Liver (tissue), 9 donors: ENCODE data around the gene SBF2. TPM values are rescaled to one million over a fixed set of nuclear protein-coding genes. Genes with fewer than 3 reads are reported as not detected.

Source experiments
- DNase-seq: peaks from one replicate; pipeline ENCODE4 v3.0.0-alpha.2; 2017; ENCODE audit warnings: low spot score
- H3K27ac ChIP-seq, 2 donors: one replicate each; pipeline ENCODE4 v1.7.0; 2013; ENCODE audit warnings: inconsistent platforms in 2 of 2, low read length in 2 of 2, control low read depth in 1 of 2, low read depth in 1 of 2, mild to moderate bottlenecking in 1 of 2
- H3K27me3 ChIP-seq, 4 donors: one replicate each; pipeline versions ENCODE4 v1.6.1 to v1.7.0; 2013; ENCODE audit warnings: low read length in 3 of 4, inconsistent platforms in 1 of 4, mild to moderate bottlenecking in 1 of 4, moderate library complexity in 1 of 4; ENCODE audit not compliant: control insufficient read depth in 4 of 4, insufficient read depth in 4 of 4
- H3K36me3 ChIP-seq, 4 donors: one replicate each; pipeline versions ENCODE4 v1.6.1 to v1.7.0; 2013; ENCODE audit warnings: low read length in 3 of 4, mild to moderate bottlenecking in 3 of 4, low read depth in 1 of 4, moderate library complexity in 1 of 4; ENCODE audit not compliant: control insufficient read depth in 4 of 4, insufficient read depth in 3 of 4
- H3K4me1 ChIP-seq, 4 donors: one replicate each; pipeline versions ENCODE4 v1.6.1 to v1.7.0; 2013; ENCODE audit warnings: low read length in 3 of 4, mild to moderate bottlenecking in 3 of 4, moderate library complexity in 1 of 4; ENCODE audit not compliant: control insufficient read depth in 4 of 4, insufficient read depth in 4 of 4
- H3K4me3 ChIP-seq, 3 donors: one replicate each; pipeline versions ENCODE4 v1.6.1 to v1.7.0; 2013; ENCODE audit warnings: low read length in 3 of 3, control low read depth in 1 of 3, low read depth in 1 of 3, mild to moderate bottlenecking in 1 of 3
- H3K9ac ChIP-seq, 2 donors: one replicate each; pipeline ENCODE4 v1.7.0; 2013; ENCODE audit warnings: low read length in 2 of 2, mild to moderate bottlenecking in 2 of 2, moderate library complexity in 2 of 2, control low read depth in 1 of 2, low read depth in 1 of 2
- H3K9me3 ChIP-seq, 4 donors: one replicate each; pipeline versions ENCODE4 v1.6.1 to v1.7.0; 2013; ENCODE audit warnings: low read length in 3 of 4; ENCODE audit not compliant: control insufficient read depth in 4 of 4
- ATF3 ChIP-seq: IDR thresholded peaks from 2 replicates; pipeline ENCODE4 v1.6.1; 2016; ENCODE audit warnings: antibody characterized with exemption
- CTCF ChIP-seq: fragments of 150-350 bp; IDR thresholded peaks from 2 replicates; pipeline ENCODE4 v1.5.1; 2017; ENCODE audit warnings: improper control_type of control experiment, low read depth, low read length; ENCODE audit not compliant: missing input control
- EGR1 ChIP-seq, 2 donors: IDR thresholded peaks; 2 replicates each; pipeline ENCODE4 v1.6.1; 2016 to 2018; ENCODE audit warnings: antibody characterized with exemption in 2 of 2, low read depth in 2 of 2
- FOXA1 ChIP-seq: IDR thresholded peaks from 2 replicates; pipeline ENCODE4 v1.6.1; 2016; ENCODE audit warnings: antibody characterized with exemption
- FOXA2 ChIP-seq: IDR thresholded peaks from 2 replicates; pipeline ENCODE4 v1.6.1; 2016; ENCODE audit warnings: antibody characterized with exemption
- GABPA ChIP-seq, 2 donors: IDR thresholded peaks in 1 of 2; conservative IDR thresholded peaks in 1 of 2; 2 replicates each; pipeline ENCODE4 v1.6.1; 2016; ENCODE audit warnings: antibody characterized with exemption in 2 of 2, mild to moderate bottlenecking in 1 of 2, moderate library complexity in 1 of 2
- HNF4A ChIP-seq, 2 donors: conservative IDR thresholded peaks; 2 replicates each; pipeline ENCODE4 v1.6.1; 2016; ENCODE audit warnings: antibody characterized with exemption in 2 of 2, mild to moderate bottlenecking in 2 of 2
- HNF4G ChIP-seq: IDR thresholded peaks from 2 replicates; pipeline ENCODE4 v1.6.1; 2016; ENCODE audit warnings: antibody characterized with exemption
- JUND ChIP-seq, 2 donors: IDR thresholded peaks; 2 replicates each; pipeline ENCODE4 v1.6.1; 2016; ENCODE audit warnings: antibody characterized with exemption in 2 of 2
- NR2F2 ChIP-seq: IDR thresholded peaks from 2 replicates; pipeline ENCODE4 v1.6.1; 2016; ENCODE audit warnings: antibody characterized with exemption
- RAD21 ChIP-seq, 2 donors: IDR thresholded peaks; 2 replicates each; pipeline ENCODE4 v1.6.1; 2016; ENCODE audit warnings: antibody characterized with exemption in 2 of 2, mild to moderate bottlenecking in 2 of 2
- RXRA ChIP-seq, 2 donors: IDR thresholded peaks; 2 replicates each; pipeline ENCODE4 v1.6.1; 2017 to 2018; ENCODE audit warnings: antibody characterized with exemption in 2 of 2, mild to moderate bottlenecking in 1 of 2
- SP1 ChIP-seq: IDR thresholded peaks from 2 replicates; pipeline ENCODE4 v1.6.1; 2018; ENCODE audit warnings: antibody characterized with exemption, mild to moderate bottlenecking
- TAF1 ChIP-seq: conservative IDR thresholded peaks from 2 replicates; pipeline ENCODE4 v1.6.1; 2016; ENCODE audit warnings: antibody characterized with exemption, mild to moderate bottlenecking
- YY1 ChIP-seq: IDR thresholded peaks from 2 replicates; pipeline ENCODE4 v1.6.1; 2016; ENCODE audit warnings: antibody characterized with exemption, mild to moderate bottlenecking
- WGBS: extraction: QIAGEN DNeasy Blood & Tissue Kit; methylation state at CpG from one replicate; pipeline ENCODE4 v1.1.7; 2013; 5-methylcytosine and 5-hydroxymethylcytosine counted together
- polyA plus RNA-seq, 2 donors: library from polyadenylated mRNA; stranded (reverse) in 1 of 2; unstranded in 1 of 2; fragments of 200-250 nt in 1 of 2; fragments of >200 nt in 1 of 2; fragmentation: Nextera tagmentation in 1 of 2; extraction: Ambion mirVana in 1 of 2; gene quantifications; one replicate each; pipeline versions ENCODE4 v1.2.1 to v1.2.3, GENCODE V29; 2013 to 2015
- total RNA-seq, 2 donors: library from RNA; depleted of rRNA; stranded (reverse); fragments of >200 nt; gene quantifications; one replicate each; pipeline ENCODE4 v1.2.3, GENCODE V29; 2014
- TF ChIP-seq, protein P1 (sequence below): IDR thresholded peaks from 2 replicates; pipeline ENCODE4 v1.6.1; 2016; ENCODE audit warnings: antibody characterized with exemption, mild to moderate bottlenecking
- TF ChIP-seq, protein P2 (sequence below): IDR thresholded peaks from 2 replicates; pipeline ENCODE4 v1.6.1; 2016; ENCODE audit warnings: antibody characterized with exemption
- TF ChIP-seq, protein P3 (sequence below): IDR thresholded peaks from 2 replicates; pipeline ENCODE4 v1.6.1; 2016; ENCODE audit warnings: antibody characterized with exemption
- donor health status: healthy.
- donor health status: healthy.
- donor health status: healthy.
- donor health status: healthy.
- donor health status: healthy.

Gene SBF2
- total and polyA plus RNA-seq, 4 donors: 7.5 to 31.3 (median 14.7) TPM

GRCh38 chr11:9849389-9849788 lies 444.6 kb downstream of the SBF2 start:
- no peaks in the 10 kb centered on the region for H3K9me3 ChIP-seq
- H3K9ac ChIP-seq: no peak overlapping the region
- peaks cover 0 to 24% (median 14%) of the 10 kb centered on the region in 4 donors for H3K36me3 ChIP-seq
- DNase-seq: no peak
- H3K27me3 ChIP-seq: no peaks in the 10 kb centered on the region
- H3K4me3 ChIP-seq: no peak overlapping the region
- no peak overlapping the region for H3K27ac ChIP-seq
- TF ChIP-seq, protein P1, sequence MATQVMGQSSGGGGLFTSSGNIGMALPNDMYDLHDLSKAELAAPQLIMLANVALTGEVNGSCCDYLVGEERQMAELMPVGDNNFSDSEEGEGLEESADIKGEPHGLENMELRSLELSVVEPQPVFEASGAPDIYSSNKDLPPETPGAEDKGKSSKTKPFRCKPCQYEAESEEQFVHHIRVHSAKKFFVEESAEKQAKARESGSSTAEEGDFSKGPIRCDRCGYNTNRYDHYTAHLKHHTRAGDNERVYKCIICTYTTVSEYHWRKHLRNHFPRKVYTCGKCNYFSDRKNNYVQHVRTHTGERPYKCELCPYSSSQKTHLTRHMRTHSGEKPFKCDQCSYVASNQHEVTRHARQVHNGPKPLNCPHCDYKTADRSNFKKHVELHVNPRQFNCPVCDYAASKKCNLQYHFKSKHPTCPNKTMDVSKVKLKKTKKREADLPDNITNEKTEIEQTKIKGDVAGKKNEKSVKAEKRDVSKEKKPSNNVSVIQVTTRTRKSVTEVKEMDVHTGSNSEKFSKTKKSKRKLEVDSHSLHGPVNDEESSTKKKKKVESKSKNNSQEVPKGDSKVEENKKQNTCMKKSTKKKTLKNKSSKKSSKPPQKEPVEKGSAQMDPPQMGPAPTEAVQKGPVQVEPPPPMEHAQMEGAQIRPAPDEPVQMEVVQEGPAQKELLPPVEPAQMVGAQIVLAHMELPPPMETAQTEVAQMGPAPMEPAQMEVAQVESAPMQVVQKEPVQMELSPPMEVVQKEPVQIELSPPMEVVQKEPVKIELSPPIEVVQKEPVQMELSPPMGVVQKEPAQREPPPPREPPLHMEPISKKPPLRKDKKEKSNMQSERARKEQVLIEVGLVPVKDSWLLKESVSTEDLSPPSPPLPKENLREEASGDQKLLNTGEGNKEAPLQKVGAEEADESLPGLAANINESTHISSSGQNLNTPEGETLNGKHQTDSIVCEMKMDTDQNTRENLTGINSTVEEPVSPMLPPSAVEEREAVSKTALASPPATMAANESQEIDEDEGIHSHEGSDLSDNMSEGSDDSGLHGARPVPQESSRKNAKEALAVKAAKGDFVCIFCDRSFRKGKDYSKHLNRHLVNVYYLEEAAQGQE: no peak
- TF ChIP-seq HNF4G (no peak), HNF4A (conservative IDR thresholded peaks at IDR 0.05) (no peak), YY1 (no peak), RAD21 (IDR thresholded peaks at IDR 0.05) (no peak), JUND (IDR thresholded peaks at IDR 0.05) (no peak), SP1 (no peak), NR2F2 (no peak), FOXA2 (no peak), RXRA (IDR thresholded peaks at IDR 0.05) (no peak), GABPA (IDR thresholded peaks at IDR 0.05 in 1 of 2, conservative IDR thresholded peaks at IDR 0.05 in 1 of 2) (no peak), ATF3 (no peak), FOXA1 (no peak)
- peaks cover 2 to 5% (median 4%) of the 10 kb centered on the region in 4 donors for H3K4me1 ChIP-seq
- WGBS: 96% methylated on average over 1 of the region's 1 CpG

- Histone ChIP-seq H3K9me3 (no peaks in the 10 kb centered on the region), H3K4me3 (no peak overlapping the region), H3K4me1 (no peaks in the 10 kb centered on the region), H3K27me3 (no peaks in the 10 kb centered on the region), H3K9ac (no peak overlapping the region), H3K36me3 (peaks cover 0 to 28% (median 15%) of the 10 kb centered on the region in 4 donors), H3K27ac (no peak overlapping the region)
- 50% methylated on average over 3 of the region's 3 CpGs for WGBS
- TF ChIP-seq, protein P2, sequence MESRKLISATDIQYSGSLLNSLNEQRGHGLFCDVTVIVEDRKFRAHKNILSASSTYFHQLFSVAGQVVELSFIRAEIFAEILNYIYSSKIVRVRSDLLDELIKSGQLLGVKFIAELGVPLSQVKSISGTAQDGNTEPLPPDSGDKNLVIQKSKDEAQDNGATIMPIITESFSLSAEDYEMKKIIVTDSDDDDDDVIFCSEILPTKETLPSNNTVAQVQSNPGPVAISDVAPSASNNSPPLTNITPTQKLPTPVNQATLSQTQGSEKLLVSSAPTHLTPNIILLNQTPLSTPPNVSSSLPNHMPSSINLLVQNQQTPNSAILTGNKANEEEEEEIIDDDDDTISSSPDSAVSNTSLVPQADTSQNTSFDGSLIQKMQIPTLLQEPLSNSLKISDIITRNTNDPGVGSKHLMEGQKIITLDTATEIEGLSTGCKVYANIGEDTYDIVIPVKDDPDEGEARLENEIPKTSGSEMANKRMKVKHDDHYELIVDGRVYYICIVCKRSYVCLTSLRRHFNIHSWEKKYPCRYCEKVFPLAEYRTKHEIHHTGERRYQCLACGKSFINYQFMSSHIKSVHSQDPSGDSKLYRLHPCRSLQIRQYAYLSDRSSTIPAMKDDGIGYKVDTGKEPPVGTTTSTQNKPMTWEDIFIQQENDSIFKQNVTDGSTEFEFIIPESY: no peak
- TF ChIP-seq RXRA (IDR thresholded peaks at IDR 0.05) (no peak), RAD21 (IDR thresholded peaks at IDR 0.05) (no peak), NR2F2 (no peak), TAF1 (no peak), EGR1 (IDR thresholded peaks at IDR 0.05; ENCODE audit: low read depth in 2 of 2) (no peak), CTCF (no peak), GABPA (IDR thresholded peaks at IDR 0.05 in 1 of 2, conservative IDR thresholded peaks at IDR 0.05 in 1 of 2) (no peak), FOXA2 (no peak), HNF4A (conservative IDR thresholded peaks at IDR 0.05) (no peak), HNF4G (no peak), FOXA1 (no peak)
- TF ChIP-seq, protein P1: no peak
- TF ChIP-seq, protein P3, sequence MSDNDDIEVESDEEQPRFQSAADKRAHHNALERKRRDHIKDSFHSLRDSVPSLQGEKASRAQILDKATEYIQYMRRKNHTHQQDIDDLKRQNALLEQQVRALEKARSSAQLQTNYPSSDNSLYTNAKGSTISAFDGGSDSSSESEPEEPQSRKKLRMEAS: no peak
- no peak for DNase-seq
Observed at GRCh38 chr11:9847636-9848035, 446.4 kb downstream of the SBF2 start.
